ENCODE data around the gene RERE.

RERE gene

DNA sequence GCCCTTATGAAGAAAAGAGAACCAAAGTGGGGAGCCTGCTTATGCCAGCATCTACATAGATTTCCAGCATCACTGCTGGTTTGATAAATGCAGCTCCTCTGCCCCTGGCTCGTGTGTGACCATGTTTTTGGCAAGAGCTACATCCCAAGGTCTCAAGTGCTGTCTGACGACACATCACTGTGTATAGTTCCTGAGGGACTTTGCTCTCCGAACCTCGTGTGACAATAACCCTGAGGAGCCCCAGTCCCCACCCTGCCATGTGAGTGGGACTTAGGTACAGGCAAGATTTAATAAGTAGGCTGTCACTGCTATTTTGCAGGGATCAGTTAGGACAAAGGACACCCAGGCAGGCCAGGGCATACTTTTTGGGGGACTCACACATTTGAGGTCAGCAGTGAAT lies 28.8 kb upstream of the RERE start:
- no peak for TF ChIP-seq CTCF (IDR thresholded peaks at IDR 0.05)
- H3K27ac ChIP-seq = no peak overlapping the region

DNA sequence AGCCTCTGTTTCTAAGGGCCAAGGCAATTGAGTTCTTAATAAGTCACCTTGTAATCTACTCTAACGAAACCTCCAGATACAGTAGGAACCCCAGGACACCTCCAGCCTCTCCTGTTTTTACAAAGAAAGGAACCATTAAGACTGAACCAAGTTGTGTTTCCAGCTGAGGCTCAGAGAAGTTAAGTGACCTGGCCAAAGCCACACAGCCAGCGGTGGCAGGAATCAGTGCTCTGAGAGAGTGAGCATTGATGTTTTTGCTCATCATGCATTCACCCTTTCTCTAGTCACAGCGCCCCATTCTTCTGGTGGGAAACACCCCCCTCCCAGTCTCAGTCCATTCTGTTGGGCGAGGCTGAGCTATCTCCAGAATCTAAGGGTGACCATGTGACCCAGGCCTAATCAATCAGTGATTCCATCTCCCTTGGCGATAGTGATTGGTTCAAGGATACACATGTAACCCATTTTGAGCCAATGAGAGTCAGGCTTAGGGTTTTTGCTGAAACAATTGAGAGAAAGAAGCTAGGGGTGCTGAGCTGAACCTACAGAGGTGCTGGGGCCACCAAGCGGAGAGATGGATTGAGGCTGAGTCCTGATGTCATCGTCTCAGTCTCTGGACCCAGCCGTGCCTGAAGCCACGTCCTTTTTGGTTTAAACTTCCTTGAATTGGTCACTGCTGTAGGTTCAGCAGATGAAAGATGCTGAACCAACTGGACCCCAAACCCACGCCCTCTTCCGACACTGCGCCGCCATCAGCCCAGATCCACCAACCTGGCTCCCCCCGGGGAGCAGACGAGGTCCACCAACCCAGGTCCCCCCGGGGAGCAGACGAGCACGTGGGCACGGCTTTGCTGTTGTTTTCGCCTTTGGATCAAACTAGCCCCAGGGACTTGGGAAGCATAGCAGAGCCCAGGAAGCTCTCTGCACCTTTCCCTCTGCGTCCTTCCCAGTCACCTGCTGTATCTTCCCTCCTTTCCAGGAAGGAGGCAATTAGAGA lies 28.0 kb upstream of the RERE start:
- no peak overlapping the region for H3K27ac ChIP-seq
- H3K27me3 ChIP-seq = no peaks in the 10 kb centered on the region
- no peaks in the 10 kb centered on the region for H3K9me3 ChIP-seq
- TF ChIP-seq CTCF (IDR thresholded peaks at IDR 0.05) = no peak
- H3K4me3 ChIP-seq (ENCODE audit: low read depth in 1 of 2, low read length in 1 of 2) = no peak overlapping the region
- H3K36me3 ChIP-seq = no peaks in the 10 kb centered on the region
- H3K4me1 ChIP-seq (ENCODE audit: control insufficient read depth in 1 of 2, insufficient read depth in 1 of 2, low read depth in 1 of 2, low read length in 1 of 2) = peaks cover 3 to 4% of the 10 kb centered on the region in 2 experiments

More for the DNA sequence above, 28.8 kb upstream of the RERE start:
- H3K27me3 ChIP-seq = no peaks in the 10 kb centered on the region
- peaks cover 3 to 4% of the 10 kb centered on the region in 2 experiments for H3K4me1 ChIP-seq (ENCODE audit: control insufficient read depth in 1 of 2, insufficient read depth in 1 of 2, low read depth in 1 of 2, low read length in 1 of 2)
- H3K36me3 ChIP-seq = no peaks in the 10 kb centered on the region
- no peaks in the 10 kb centered on the region for H3K9me3 ChIP-seq
- H3K4me3 ChIP-seq (ENCODE audit: low read depth in 1 of 2, low read length in 1 of 2) = no peak overlapping the region

DNA sequence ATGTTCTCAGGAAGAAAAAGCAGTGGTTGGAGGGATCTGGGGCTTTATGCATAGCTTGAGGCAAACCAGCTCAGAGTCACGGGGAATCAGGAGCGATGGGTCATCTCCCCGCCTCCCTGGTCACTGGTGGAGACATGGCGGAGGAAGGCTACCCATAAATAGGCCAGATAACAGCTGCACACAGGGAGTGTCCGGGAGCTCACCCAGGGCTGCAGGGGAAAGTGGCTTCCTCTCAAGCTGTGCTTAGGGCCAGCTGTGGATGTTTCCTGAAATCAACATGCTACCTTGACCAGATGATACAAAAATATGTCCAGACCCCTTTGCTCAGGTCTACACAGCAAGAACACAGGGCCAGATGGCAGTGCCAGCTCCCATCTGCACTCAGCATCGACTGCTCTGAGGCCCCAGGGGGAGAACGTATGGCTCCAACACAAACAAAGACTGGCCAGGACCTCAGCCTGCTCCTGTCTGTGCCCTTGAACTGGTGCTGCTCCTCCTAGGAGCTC lies 27.1 kb upstream of the RERE start:
- Histone ChIP-seq H3K9me3 (no peaks in the 10 kb centered on the region), H3K4me3 (ENCODE audit: low read depth in 1 of 2, low read length in 1 of 2) (no peak overlapping the region), H3K27ac (no peak overlapping the region), H3K4me1 (ENCODE audit: control insufficient read depth in 1 of 2, insufficient read depth in 1 of 2, low read depth in 1 of 2, low read length in 1 of 2) (peaks cover 3 to 4% of the 10 kb centered on the region in 2 experiments), H3K36me3 (no peaks in the 10 kb centered on the region), H3K27me3 (no peaks in the 10 kb centered on the region)
- TF ChIP-seq CTCF (IDR thresholded peaks at IDR 0.05) = no peak

- Histone ChIP-seq H3K36me3 (no peaks in the 10 kb centered on the region), H3K9me3 (no peaks in the 10 kb centered on the region), H3K4me3 (ENCODE audit: low read depth in 1 of 2, low read length in 1 of 2) (no peak overlapping the region), H3K27me3 (no peaks in the 10 kb centered on the region), H3K4me1 (ENCODE audit: control insufficient read depth in 1 of 2, insufficient read depth in 1 of 2, low read depth in 1 of 2, low read length in 1 of 2) (no peaks in the 10 kb centered on the region), H3K27ac (no peak overlapping the region)
- TF ChIP-seq CTCF (IDR thresholded peaks at IDR 0.05) = no peak
Observed at GRCh38 chr1:8841395-8841794, 24.0 kb upstream of the RERE start.

GRCh38 chr1:8839990-8840389 lies 22.6 kb upstream of the RERE start:
- no peak overlapping the region for H3K27ac ChIP-seq
- H3K36me3 ChIP-seq = no peaks in the 10 kb centered on the region
- H3K27me3 ChIP-seq = no peaks in the 10 kb centered on the region
- TF ChIP-seq CTCF (IDR thresholded peaks at IDR 0.05) = no peak
- no peak overlapping the region for H3K4me3 ChIP-seq (ENCODE audit: low read depth in 1 of 2, low read length in 1 of 2)
- no peaks in the 10 kb centered on the region for H3K9me3 ChIP-seq
- no peaks in the 10 kb centered on the region for H3K4me1 ChIP-seq (ENCODE audit: control insufficient read depth in 1 of 2, insufficient read depth in 1 of 2, low read depth in 1 of 2, low read length in 1 of 2)

Measured in neutrophil (primary cell).